ENCODE data around the gene ZNF384.

Gene ZNF384

GRCh38 chr12:6653987-6654386 lies 35.2 kb downstream of the ZNF384 start:
- no peak for DNase-seq (ENCODE audit: low read depth, low spot score)

- no peak for DNase-seq (ENCODE audit: low read depth, low spot score)
These were observed 35.8 kb downstream of the ZNF384 start for GRCh38 chr12:6653342-6653741.

- DNase-seq (ENCODE audit: low read depth, low spot score) = no peak
These were observed 36.8 kb downstream of the ZNF384 start for GRCh38 chr12:6652391-6652790.

- DNase-seq (ENCODE audit: low read depth, low spot score) = no peak
These were observed 38.3 kb downstream of the ZNF384 start for GRCh38 chr12:6650832-6651231.

- no peak for DNase-seq (ENCODE audit: low read depth, low spot score)
These were observed 42.0 kb downstream of the ZNF384 start, which contains the start of gene ACRBP for GRCh38 chr12:6647083-6647604. ACRBP (minus strand) TSS chr12:6647432; CDS start chr12:6647366, 66 bp downstream.

GRCh38 chr12:6646276-6647082 lies 42.7 kb downstream of the ZNF384 start:
- DNase-seq (ENCODE audit: low read depth, low spot score) = no peak

GRCh38 chr12:6644903-6645302 lies 44.3 kb downstream of the ZNF384 start:
- DNase-seq (ENCODE audit: low read depth, low spot score) = no peak

- no peak for DNase-seq (ENCODE audit: low read depth, low spot score)
These were observed 44.9 kb downstream of the ZNF384 start for GRCh38 chr12:6644257-6644596.

GRCh38 chr12:6643569-6644256 lies 45.5 kb downstream of the ZNF384 start:
- no peak for DNase-seq (ENCODE audit: low read depth, low spot score)

- DNase-seq (ENCODE audit: low read depth, low spot score) = no peak
These were observed 48.0 kb downstream of the ZNF384 start for GRCh38 chr12:6641131-6641530.

GRCh38 chr12:6640497-6640896 lies 48.7 kb downstream of the ZNF384 start:
- DNase-seq (ENCODE audit: low read depth, low spot score) = no peak

- DNase-seq (ENCODE audit: low read depth, low spot score) = no peak
These were observed 49.9 kb downstream of the ZNF384 start for GRCh38 chr12:6639151-6639801.

GRCh38 chr12:6638305-6638704 lies 50.9 kb downstream of the ZNF384 start:
- no peak for DNase-seq (ENCODE audit: low read depth, low spot score)

- no peak for DNase-seq (ENCODE audit: low read depth, low spot score)
These were observed 53.2 kb downstream of the ZNF384 start, which contains the start of gene LPAR5 for GRCh38 chr12:6635856-6636531. LPAR5 (minus strand) TSS chr12:6635959; CDS start chr12:6621248, 14,711 bp downstream.

- no peak for DNase-seq (ENCODE audit: low read depth, low spot score)
These were observed 53.8 kb downstream of the ZNF384 start for GRCh38 chr12:6635375-6635855.

- DNase-seq (ENCODE audit: low read depth, low spot score) = no peak
These were observed 56.9 kb downstream of the ZNF384 start for GRCh38 chr12:6632026-6632983.

- DNase-seq (ENCODE audit: low read depth, low spot score) = no peak
These were observed 57.6 kb downstream of the ZNF384 start for GRCh38 chr12:6631549-6631961.

- no peak for DNase-seq (ENCODE audit: low read depth, low spot score)
These were observed 58.4 kb downstream of the ZNF384 start for GRCh38 chr12:6630736-6631135.

GRCh38 chr12:6627616-6628015 lies 61.6 kb downstream of the ZNF384 start:
- no peak for DNase-seq (ENCODE audit: low read depth, low spot score)

GRCh38 chr12:6626654-6627283 lies 62.4 kb downstream of the ZNF384 start:
- no peak for DNase-seq (ENCODE audit: low read depth, low spot score)
